NCI-H526 treated with DMSO at 0.1 percent for 48 hours (cell line): ENCODE data around the gene SLC9B2.
A peak's percentile ranks its signal among the peaks of the same experiment; 100 is the strongest.
"Not testable (repeated sequence)": the region's sequence is repeated elsewhere in the genome, so short reads cannot be mapped to it uniquely, and the experiment has no call there.

Experiments used
- DNase-seq: peaks from one replicate; lab custom pipeline; 2025; lab: John Stamatoyannopoulos, UW

The SLC9B2 gene

GRCh38 chr4:103019308-103020124, 57.0 kb downstream of the SLC9B2 start, which contains the start of gene SLC9B1:
Gene SLC9B1, minus strand, starts transcription at chr4:103019705. Its CDS starts 27,994 bp downstream, at chr4:102991711.
- peak; percentile 16 for DNase-seq

DNA sequence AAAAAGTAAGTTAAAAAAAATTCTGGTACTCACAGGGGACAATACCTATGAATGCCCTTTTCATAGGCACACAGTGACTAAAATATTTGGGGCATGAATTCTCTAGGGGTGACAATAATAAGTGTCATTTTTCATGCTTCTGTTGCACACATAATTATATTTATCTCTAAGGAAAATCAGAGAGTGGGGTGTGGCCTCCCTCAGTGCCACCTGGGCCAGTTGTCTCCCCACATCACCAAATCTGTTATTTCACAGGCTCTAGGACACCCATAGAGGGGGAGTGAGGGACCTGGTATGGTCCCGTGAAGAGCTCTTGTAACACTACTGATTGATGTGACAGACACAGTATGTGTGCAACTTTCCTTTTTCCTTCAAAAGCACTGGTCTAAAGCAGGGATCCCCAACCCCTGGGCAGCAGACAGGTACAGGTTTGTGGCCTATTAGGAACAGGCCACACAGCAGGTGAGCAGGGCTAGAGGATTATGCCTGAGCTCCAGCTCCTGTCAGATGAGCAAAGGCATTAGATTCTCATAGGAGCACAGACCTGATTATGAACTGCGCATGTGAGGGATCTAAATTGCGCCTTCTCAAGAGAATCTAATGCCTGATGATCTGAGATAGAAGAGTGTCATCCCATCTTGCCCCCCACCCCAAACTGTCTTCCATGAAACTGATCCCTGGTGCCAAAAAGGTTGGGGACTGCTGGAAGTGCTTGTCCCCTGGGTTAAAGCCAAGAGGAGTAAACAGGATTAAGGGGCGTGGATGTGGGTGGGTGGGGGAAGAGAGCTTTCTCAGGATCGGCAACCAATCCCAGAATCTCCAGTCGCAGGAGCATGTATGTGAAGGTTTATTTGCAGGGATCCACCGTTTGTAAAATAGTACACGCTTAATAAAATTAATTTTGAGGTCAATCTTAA, 57.9 kb downstream of the SLC9B2 start:
- DNase-seq, result no peak

DNA sequence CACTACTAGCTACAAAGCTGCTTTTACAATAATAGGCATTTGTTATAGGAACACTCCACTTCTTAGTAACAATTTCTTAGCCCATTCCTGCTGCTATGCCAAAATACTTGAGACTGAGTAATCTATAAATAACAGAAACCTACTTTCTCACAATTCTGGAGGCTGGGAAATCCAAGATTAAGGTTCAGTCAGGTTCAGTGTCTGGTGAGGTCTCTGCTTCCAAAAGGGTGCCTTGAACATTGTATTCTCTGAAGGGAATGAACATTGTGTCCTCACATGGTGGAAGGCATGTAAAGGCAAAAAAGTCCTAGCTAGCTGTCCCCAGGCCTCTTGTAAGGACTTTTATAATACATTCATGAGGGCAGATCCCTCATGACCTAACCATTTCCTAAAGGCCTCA, 64.0 kb downstream of the SLC9B2 start:
- no peak for DNase-seq

DNA sequence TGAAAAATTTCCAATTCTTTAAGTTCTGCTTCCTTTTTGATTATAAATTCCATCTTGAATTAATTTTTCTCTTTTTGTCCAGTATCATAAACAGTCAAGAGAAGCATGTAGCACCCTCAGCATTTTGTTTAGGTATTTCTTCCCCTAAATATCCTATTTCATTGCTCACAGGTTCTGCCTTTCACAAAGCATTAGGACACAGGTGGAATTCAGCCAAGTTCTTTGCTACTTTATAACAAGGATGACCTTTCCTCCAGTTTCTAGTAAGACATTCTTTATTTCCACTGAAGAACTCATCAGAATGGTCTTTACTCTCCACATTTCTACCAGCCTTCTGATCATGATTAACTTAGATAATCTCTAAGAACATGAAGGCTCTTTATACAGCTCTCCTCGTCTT, 64.5 kb downstream of the SLC9B2 start:
- no peak for DNase-seq

GRCh38 chr4:103011378-103012025, 65.1 kb downstream of the SLC9B2 start:
- no peak for DNase-seq

DNA sequence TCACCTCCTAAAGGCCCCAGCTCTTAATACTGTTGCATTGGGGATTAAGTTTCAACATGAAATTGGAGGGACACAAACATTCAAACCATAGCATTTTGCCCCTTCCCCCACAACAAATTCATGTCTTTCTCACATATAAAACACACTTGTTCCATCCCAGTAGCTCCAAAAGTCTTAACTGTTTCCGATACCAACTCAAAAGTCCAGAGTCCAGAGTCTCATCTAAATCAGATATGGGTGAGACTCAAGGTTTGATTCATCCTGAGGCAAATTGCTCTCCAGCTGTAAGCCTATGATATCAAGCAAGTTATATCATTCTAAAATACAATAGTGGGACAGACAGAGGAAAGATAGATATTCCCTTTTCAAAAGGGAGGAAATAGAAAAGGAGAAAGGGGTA, 65.8 kb downstream of the SLC9B2 start:
- DNase-seq, result no peak

DNA sequence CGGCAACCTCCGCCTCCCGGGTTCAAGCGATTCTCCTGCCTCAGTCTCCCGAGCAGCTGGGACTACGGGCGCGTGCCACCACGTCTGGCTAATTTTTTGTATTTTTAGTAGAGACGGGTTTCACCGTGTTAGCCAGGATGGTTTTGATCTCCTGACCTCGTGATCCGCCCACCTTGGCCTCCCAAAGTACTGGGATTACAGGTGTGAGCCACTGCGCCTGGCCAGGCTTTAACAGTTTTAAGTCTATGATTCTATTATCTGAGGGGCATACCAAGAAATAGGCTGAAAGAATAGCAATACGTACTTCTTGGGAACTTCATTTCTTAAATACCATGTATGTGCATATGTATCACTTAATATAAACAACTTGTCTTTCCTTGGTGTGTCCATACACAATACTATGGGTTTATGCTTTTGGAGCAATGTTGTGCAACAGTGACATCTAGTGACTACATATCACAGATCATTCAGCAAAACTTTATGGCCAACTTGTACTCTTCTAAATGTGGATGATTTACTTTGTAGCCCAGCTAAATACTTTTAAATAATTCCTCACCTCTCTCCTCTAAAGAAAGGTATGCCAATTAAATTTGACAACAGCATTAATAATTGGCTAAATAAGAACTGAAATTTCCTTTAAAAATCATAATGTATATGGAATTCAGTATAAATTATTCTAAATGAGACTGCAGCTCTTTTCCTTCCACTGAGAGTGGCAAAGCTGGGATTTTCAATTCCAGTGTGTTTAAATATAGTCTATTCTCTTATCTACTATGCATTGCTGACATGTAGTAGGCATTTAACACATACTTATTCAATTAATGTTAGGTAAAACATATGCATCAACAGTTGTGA, 67.5 kb downstream of the SLC9B2 start:
- DNase-seq, result peak; percentile 7

DNA sequence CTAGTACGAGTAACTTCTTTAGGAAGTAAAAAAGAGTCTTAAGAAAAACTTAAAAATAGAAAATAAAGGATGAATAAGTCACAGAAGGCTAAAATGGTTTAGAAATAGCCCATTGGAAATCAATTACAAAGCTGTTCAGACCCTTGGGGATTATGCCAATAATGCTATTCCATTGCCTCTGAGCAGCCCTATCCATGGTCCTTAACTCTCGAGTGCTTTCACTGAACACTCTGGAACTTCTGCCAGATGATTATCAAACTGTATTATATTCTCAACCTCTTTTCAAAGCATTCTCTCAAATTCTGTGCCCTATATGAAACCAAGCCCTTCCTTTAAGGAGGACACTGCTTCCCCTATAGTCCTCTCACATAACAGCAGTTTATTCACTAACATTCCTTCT, 74.0 kb downstream of the SLC9B2 start:
- DNase-seq, result no peak

DNA sequence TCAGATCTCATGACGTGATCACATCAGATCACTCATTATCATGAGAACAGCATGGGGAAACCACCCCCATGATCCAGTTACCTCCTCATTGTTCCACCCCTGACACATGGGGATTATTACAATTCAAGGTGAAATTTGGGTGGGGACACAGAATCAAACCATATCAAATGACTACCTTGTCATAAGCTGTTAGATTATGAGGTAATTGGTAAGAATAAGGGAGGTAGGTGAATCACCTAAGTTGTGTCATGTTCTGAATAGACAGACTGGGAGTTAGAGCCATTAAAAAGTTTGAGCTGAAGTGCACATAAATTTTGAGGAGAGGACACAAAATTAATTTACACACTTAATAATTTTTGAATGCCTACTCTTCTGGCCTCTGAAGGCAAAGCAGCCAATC, 81.8 kb downstream of the SLC9B2 start:
- no peak for DNase-seq

DNA sequence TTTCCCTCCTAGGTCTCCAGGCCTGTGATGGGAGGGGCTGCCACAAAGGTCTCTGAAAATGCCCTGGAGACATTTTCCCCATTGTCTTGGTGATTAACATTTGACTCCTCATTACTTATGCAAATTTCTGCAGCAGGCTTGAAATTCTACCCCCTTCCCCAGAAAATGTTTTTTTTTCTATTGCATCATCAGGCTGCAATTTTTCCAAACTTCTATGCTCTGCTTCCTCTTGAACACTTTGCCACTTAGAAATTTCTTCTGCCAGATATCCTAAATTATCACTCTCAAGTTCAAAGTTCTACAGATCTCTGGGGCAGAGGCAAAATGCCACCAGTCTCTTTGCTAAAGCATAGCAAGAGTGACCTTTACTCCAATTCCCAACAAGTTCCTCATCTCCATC, 82.6 kb downstream of the SLC9B2 start:
- not testable (repeated sequence) for DNase-seq

GRCh38 chr4:102988429-102989020, 88.0 kb downstream of the SLC9B2 start:
- DNase-seq, result no peak

- no peak for DNase-seq
Observed at GRCh38 chr4:102981005-102981404, 95.6 kb downstream of the SLC9B2 start.
